ENCODE results near the gene TRABD.

DNA sequence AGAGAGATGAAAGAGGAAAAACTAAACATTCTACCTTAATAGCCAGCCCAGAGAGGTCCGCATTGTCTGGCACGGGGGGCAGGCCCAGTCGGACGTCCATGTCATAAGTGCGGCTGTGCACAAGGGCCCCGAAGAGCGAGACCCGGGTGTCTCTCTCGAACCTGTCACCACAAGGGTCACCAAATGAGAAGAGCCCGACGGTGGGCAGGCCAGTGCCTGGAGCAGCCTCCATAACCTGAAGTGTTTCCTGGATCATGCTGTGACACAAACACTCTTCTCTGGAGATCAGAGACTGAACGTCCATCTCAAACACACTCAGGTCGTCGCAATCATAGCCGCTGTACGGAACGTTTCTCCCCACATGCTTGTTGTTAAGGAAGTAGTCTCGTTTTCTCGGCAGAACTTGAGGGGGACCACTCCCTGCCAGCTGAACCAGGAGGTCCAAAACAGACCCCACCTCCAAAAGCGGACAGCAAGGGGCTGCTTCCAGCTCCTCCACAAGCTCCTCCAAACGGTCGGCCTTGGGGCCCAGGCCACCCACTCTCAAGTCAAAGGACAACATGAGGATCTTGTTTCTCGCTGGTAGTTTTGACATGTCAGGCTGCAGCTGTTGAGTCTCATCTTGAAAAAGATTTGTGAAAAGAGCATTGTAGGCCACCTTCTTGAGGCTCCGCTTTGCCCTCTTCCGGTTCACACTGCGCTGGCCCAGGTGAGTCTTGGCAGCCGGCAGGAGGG is 58.1 kb downstream of the TRABD start:
- TF ChIP-seq, protein P1, sequence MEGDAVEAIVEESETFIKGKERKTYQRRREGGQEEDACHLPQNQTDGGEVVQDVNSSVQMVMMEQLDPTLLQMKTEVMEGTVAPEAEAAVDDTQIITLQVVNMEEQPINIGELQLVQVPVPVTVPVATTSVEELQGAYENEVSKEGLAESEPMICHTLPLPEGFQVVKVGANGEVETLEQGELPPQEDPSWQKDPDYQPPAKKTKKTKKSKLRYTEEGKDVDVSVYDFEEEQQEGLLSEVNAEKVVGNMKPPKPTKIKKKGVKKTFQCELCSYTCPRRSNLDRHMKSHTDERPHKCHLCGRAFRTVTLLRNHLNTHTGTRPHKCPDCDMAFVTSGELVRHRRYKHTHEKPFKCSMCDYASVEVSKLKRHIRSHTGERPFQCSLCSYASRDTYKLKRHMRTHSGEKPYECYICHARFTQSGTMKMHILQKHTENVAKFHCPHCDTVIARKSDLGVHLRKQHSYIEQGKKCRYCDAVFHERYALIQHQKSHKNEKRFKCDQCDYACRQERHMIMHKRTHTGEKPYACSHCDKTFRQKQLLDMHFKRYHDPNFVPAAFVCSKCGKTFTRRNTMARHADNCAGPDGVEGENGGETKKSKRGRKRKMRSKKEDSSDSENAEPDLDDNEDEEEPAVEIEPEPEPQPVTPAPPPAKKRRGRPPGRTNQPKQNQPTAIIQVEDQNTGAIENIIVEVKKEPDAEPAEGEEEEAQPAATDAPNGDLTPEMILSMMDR (optimal IDR thresholded peaks at IDR 0.05 in 1 of 3, IDR thresholded peaks at IDR 0.05 in 1 of 3, conservative IDR thresholded peaks at IDR 0.05 in 1 of 3; ENCODE audit: extremely low read depth in 1 of 3, insufficient read depth in 2 of 3, low read length in 3 of 3): no peak
- no peak for TF ChIP-seq EZH2 (IDR thresholded peaks at IDR 0.05; ENCODE audit: low read length)

All from keratinocyte (primary cell).